Caco-2 (cell line): Measurements from ENCODE around the gene SLC39A11. TPM values are rescaled to one million over a fixed set of nuclear protein-coding genes. Genes with fewer than 3 reads are reported as not detected.
A peak's percentile ranks its signal among the peaks of the same experiment; 100 is the strongest.
"Not testable (repeated sequence)": the region's sequence is repeated elsewhere in the genome, so short reads cannot be mapped to it uniquely, and the experiment has no call there.

Experiments
- BruUV-seq: library from RNA; stranded (reverse); fragments of 400-500 nt; replicated peaks from 2 replicates; lab custom pipeline; 2021; lab: Mats Ljungman, UMichigan
- CTCF ChIA-PET: fragments of 300-600 bp; sonication (Branson Sonifier 250); formaldehyde crosslinking; loops from one replicate; lab custom pipeline; 2022; ENCODE audit warnings: antibody characterized with exemption; lab: Charles Lee
- POLR2A ChIA-PET: fragments of 300-600 bp; sonication (Branson Sonifier 250); formaldehyde crosslinking; loops from one replicate; lab custom pipeline; 2022; ENCODE audit warnings: antibody characterized with exemption; lab: Charles Lee
- DNase-seq, 2 experiments: peaks; one replicate each; pipeline versions ENCODE4 v3.0.0 to v3.0.0-alpha.2; 2020 to 2022
- H3K27me3 ChIP-seq: replicated peaks from 2 replicates; pipeline ENCODE4 v1.6.0; 2011; ENCODE audit warnings: low read length; ENCODE audit not compliant: control insufficient read depth, insufficient read depth
- H3K36me3 ChIP-seq: 2 replicates; pipeline ENCODE4 v1.5.1; 2011; ENCODE audit warnings: low read length; ENCODE audit not compliant: control insufficient read depth, insufficient read depth
- H3K4me1 ChIP-seq: fragments of 250-450 bp; sonication (Bioruptor Pico); 2 replicates; pipeline ENCODE4 v1.5.1; 2020; ENCODE audit warnings: mild to moderate bottlenecking
- H3K4me3 ChIP-seq: 2 replicates; pipeline ENCODE4 v1.5.1; 2011; ENCODE audit warnings: low read depth, mild to moderate bottlenecking, control low read depth, low read length
- H3K9me3 ChIP-seq: fragments of 250-450 bp; sonication (Bioruptor Pico); 2 replicates; pipeline ENCODE4 v1.5.1; 2020; ENCODE audit warnings: mild to moderate bottlenecking, moderate library complexity
- H3K27ac Mint-ChIP-seq: one replicate; pipeline ENCODE4 v1.8.0; 2022; ENCODE audit warnings: mixed read lengths; ENCODE audit not compliant: unreplicated experiment
- H3K27me3 Mint-ChIP-seq: one replicate; pipeline ENCODE4 v1.8.0; 2022; ENCODE audit warnings: mixed read lengths; ENCODE audit not compliant: insufficient read depth, unreplicated experiment
- H3K36me3 Mint-ChIP-seq: one replicate; pipeline ENCODE4 v1.8.0; 2022; ENCODE audit warnings: mild to moderate bottlenecking, mixed read lengths; ENCODE audit not compliant: insufficient read depth, unreplicated experiment
- H3K4me1 Mint-ChIP-seq: one replicate; pipeline ENCODE4 v1.8.0; 2022; ENCODE audit warnings: low read depth, mixed read lengths; ENCODE audit not compliant: unreplicated experiment
- H3K4me3 Mint-ChIP-seq: one replicate; pipeline ENCODE4 v1.8.0; 2022; ENCODE audit warnings: mild to moderate bottlenecking, moderate library complexity, mixed read lengths; ENCODE audit not compliant: unreplicated experiment
- H3K9me3 Mint-ChIP-seq: one replicate; pipeline ENCODE4 v1.8.0; 2022; ENCODE audit warnings: mixed read lengths; ENCODE audit not compliant: unreplicated experiment
- CTCF ChIP-seq, 2 experiments: fragments of 200-600 bp in 1 of 2; IDR thresholded peaks; 1 replicate in 1 of 2; 2 replicates in 1 of 2; pipeline versions ENCODE4 v1.5.1 to v1.8.0; 2011 to 2022; ENCODE audit warnings: antibody characterized with exemption in 1 of 2, control low read depth in 1 of 2, inconsistent platforms in 1 of 2, low read depth in 1 of 2, low read length in 1 of 2, mild to moderate bottlenecking in 1 of 2, moderate library complexity in 1 of 2; ENCODE audit not compliant: insufficient read depth in 1 of 2, severe bottlenecking in 1 of 2, unreplicated experiment in 1 of 2
- intact Hi-C: fragments of 100-400 bp; cut with micrococcal nuclease; formaldehyde crosslinking; loops from one replicate; pipeline ENCODE4 v1.10.0; 2022; ENCODE audit not compliant: unreplicated experiment
- total RNA-seq: library from RNA; stranded (reverse); gene quantifications from 2 replicates; pipeline ENCODE4 v1.2.3, GENCODE V29; 2022

The SLC39A11 gene
- total RNA-seq, 1 experiment from 2014 or later = 26.4 TPM

DNA sequence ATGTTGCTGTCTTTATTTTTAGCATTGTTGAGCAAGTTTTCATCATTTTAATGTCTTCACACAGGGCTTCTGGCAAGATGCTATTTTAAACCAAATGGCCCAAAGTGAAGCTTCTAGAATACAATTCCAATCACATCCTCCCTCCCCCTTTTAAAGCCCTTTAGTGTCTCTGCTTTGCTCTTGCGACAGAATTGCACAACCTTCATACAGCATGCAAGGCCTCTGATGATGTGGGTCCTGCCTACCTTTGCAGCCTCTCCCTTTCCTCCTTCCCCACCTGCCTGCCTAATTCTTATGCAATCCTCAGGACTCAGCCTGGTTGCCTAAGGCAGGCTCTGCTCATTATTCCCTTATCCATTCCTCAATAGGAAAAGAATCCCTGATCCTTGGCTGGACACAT, 381.7 kb downstream of the SLC39A11 start:
- Histone ChIP-seq H3K9me3 (peaks cover 5% of the 10 kb centered on the region; the same call in 1 of the 2 replicates), H3K27me3 (no peaks in the 10 kb centered on the region), H3K4me3 (no peak overlapping the region), H3K4me1 (peaks cover 10% of the 10 kb centered on the region), H3K36me3 (no peaks in the 10 kb centered on the region)
- peaks cover 16% of the 10 kb centered on the region for H3K9me3 Mint-ChIP-seq
- intact Hi-C loops = no loop called here
- no peak for TF ChIP-seq CTCF (IDR thresholded peaks at IDR 0.05; ENCODE audit: insufficient read depth in 1 of 2, low read depth in 1 of 2, low read length in 1 of 2, severe bottlenecking in 1 of 2, unreplicated experiment in 1 of 2)
- POLR2A ChIA-PET = no interaction called here
- no TSS peak for BruUV-seq
- H3K27ac Mint-ChIP-seq = no peak overlapping the region
- no peaks in the 10 kb centered on the region for H3K36me3 Mint-ChIP-seq
- H3K4me1 Mint-ChIP-seq = peaks cover 6% of the 10 kb centered on the region
- H3K4me3 Mint-ChIP-seq = no peak overlapping the region
- DNase-seq = peak in 1 of 2 experiments; percentile 36
- CTCF ChIA-PET = no interaction called here
- H3K27me3 Mint-ChIP-seq = no peaks in the 10 kb centered on the region

DNA sequence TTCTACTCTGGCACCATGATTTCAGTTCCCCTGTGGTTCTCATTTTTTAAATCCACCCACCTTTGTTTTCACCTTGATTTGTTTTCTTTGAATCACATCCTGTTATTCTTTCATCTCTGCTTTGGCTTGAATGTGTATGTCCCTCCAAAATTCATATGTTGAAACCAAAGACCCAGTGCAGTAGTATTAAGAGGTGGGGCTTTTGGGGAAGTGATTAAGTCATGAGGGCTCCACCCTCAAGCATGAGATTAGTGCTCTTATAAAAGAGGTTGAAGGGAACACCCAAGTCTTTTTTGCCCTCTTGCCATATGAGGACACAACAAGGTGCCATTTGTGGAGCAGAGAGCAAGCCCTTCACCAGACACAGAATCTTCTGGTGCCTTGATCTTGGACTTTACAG, 382.3 kb downstream of the SLC39A11 start:
- no peak overlapping the region for H3K4me3 Mint-ChIP-seq
- CTCF ChIA-PET = no interaction called here

GRCh38 chr17:72708682-72709081, 383.8 kb downstream of the SLC39A11 start:
- H3K4me3 ChIP-seq, H3K27ac Mint-ChIP-seq, DNase-seq, H3K9me3 ChIP-seq, intact Hi-C loops, H3K4me1 ChIP-seq, H3K36me3 ChIP-seq, H3K36me3 Mint-ChIP-seq, H3K4me1 Mint-ChIP-seq, H3K27me3 Mint-ChIP-seq, H3K4me3 Mint-ChIP-seq, BruUV-seq, H3K27me3 ChIP-seq, CTCF ChIA-PET: not testable (repeated sequence)
- POLR2A ChIA-PET = interaction anchor here (0.7 kb wide), 1 partner anchor 866 kb away, joined by 4 read pairs; no protein-coding TSS in a partner anchor
- H3K9me3 Mint-ChIP-seq = peaks cover 16% of the 10 kb centered on the region

More for the DNA sequence above, 382.3 kb downstream of the SLC39A11 start:
- POLR2A ChIA-PET = no interaction called here
- no peak for DNase-seq
- Histone ChIP-seq H3K4me1 (peaks cover 4% of the 10 kb centered on the region; the same call in 1 of the 2 replicates), H3K27me3 (no peaks in the 10 kb centered on the region), H3K4me3 (no peak overlapping the region), H3K36me3 (no peaks in the 10 kb centered on the region), H3K9me3 (peaks cover 5% of the 10 kb centered on the region; the same call in 1 of the 2 replicates)
- Mint-ChIP-seq H3K4me1 (peaks cover 1% of the 10 kb centered on the region), H3K9me3 (peaks cover 16% of the 10 kb centered on the region), H3K27ac (no peak overlapping the region), H3K27me3 (no peaks in the 10 kb centered on the region), H3K36me3 (no peaks in the 10 kb centered on the region)
- TF ChIP-seq CTCF (IDR thresholded peaks at IDR 0.05; ENCODE audit: insufficient read depth in 1 of 2, low read depth in 1 of 2, low read length in 1 of 2, severe bottlenecking in 1 of 2, unreplicated experiment in 1 of 2) = no peak
- intact Hi-C loops = no loop called here
- no TSS peak for BruUV-seq
